GM19324 (cell line): Measurements from ENCODE around the gene MADD.
"Not testable (repeated sequence)": the region's sequence is repeated elsewhere in the genome, so short reads cannot be mapped to it uniquely, and the experiment has no call there.

Source experiments
- ATAC-seq: cut with Tn5 transposase; IDR thresholded peaks from one replicate; pipeline ENCODE4 v1.9.1; 2021; ENCODE audit warnings: mild to moderate bottlenecking, moderate library complexity; ENCODE audit not compliant: unreplicated experiment, low FRiP score

Gene MADD

DNA sequence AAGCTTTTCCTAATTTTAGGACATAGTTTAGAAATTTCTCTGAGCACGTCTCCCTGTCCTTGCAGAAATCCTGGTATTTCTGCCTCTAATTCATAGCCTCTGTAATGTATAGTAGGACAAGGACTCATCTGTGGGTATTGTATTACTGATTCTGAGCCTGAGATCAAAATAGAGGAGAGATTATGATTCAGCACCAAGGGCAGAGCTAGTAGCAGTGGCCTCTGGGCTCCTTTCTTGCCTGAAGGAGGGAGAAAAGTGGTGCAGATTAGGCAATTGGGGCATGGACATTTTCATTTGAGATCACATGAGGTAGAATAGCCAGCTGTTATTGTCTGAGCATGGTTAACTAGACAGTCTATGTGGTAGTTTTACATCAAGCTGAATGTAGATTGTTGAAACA, 2.8 kb downstream of the MADD start:
- no peak for ATAC-seq

DNA sequence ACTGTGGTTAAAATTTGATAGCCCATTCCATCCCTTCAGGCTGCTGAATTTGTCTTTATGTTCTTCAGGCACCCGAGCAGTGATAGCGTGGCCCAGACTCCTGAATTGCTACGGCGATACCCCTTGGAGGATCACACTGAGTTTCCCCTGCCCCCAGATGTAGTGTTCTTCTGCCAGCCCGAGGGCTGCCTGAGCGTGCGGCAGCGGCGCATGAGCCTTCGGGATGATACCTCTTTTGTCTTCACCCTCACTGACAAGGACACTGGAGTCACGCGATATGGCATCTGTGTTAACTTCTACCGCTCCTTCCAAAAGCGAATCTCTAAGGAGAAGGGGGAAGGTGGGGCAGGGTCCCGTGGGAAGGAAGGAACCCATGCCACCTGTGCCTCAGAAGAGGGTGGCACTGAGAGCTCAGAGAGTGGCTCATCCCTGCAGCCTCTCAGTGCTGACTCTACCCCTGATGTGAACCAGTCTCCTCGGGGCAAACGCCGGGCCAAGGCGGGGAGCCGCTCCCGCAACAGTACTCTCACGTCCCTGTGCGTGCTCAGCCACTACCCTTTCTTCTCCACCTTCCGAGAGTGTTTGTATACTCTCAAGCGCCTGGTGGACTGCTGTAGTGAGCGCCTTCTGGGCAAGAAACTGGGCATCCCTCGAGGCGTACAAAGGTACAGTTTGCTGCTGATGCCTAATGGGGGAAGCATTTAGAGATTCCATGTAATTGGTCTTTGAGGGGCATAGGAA, 4.7 kb downstream of the MADD start:
- ATAC-seq = no peak

DNA sequence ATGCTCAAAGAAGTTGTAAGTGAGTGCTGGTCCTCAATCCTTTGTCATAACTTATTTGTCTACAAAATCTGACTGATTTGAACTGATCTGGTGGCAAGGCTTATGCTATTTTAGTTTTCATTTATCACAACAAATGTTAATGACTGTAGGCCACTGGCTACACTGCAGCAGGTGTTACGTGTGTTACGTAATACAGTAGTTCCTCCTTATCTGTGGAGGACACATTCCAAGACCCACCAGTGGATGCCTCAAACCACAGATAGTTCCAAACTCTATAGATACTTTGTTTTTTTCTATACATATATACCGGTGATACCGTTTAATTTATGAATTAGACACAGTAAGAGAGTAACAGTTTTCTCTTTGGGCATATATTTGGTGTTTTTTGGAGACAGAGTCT, 7.0 kb downstream of the MADD start:
- ATAC-seq = no peak

- no peak for ATAC-seq
Observed at GRCh38 chr11:47278058-47278457, 8.1 kb downstream of the MADD start.

GRCh38 chr11:47278769-47279168, 8.8 kb downstream of the MADD start:
- ATAC-seq = no peak

- no peak for ATAC-seq
Observed at GRCh38 chr11:47280099-47280498, 10.2 kb downstream of the MADD start.

DNA sequence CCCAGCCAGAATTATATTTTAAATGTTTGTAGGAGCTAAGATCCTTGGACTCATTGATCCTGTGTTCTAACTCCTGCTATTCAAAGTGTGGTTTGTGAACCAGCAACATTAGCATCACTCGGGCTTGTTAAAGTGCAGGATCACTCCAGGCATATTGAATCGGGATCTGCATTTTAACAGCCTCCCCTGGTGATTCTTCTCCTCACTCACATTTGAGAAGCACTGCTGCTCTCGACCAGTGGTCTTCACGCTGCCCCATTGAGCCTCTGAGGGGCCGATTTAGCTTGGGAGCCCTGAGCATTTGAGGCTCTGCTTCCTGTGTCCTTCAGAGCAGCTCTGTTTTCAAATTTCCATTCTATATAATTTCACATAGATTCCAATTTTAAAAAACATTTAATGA, 10.9 kb downstream of the MADD start:
- ATAC-seq = no peak

DNA sequence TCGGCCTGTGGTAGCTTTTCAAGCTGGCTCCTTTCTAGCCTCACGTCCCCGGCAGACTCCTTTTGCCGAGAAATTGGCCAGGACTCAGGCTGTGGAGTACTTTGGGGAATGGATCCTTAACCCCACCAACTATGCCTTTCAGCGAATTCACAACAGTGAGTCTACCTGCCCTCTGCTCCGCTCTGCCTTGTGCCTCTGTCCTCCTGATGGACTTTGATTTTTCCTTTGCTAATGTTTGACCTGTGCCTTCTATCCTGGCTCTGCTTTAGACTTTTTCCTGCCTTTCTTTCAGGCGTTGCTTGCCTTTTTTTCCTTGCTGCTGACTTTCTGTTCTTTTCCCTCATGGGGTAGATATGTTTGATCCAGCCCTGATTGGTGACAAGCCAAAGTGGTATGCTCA, 12.5 kb downstream of the MADD start:
- no peak for ATAC-seq

GRCh38 chr11:47284151-47284550, 14.2 kb downstream of the MADD start:
- ATAC-seq = no peak

DNA sequence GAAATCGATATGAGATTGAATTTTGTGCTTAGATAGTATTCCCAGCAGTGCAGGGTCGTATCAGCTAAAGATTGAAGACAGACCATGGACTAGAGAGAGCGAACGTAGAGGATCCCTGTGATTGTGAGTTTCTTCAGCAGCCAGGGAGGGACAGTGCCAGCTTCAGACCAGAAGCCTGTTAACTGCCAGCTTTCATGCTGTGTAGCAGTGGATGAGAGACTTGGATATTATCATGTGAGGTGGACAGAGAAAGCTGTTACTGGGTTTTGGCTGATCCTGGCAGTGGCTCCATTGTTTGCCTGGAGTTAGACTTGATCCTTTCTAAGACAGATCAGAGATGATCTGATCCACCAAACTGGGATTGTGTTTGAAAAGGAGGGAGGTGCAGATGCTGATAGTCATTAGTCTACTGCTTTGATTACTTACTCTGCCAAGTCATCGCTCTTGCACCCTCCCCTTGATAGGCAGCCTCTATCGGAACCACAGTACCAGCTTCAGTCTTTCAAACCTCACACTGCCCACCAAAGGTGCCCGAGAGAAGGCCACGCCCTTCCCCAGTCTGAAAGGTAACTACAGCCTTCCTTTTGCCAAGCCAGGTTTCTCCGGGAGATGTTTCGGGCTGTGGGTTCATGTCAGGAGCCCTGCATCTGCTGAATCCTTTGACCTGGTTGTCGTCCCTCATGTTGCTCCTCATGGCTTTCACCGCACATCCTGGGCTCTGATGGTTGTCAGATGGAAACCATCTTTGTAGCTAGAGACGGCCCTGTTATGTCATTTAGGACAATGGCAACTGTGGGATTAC, 16.2 kb downstream of the MADD start:
- no peak for ATAC-seq

GRCh38 chr11:47288066-47288465, 18.1 kb downstream of the MADD start:
- ATAC-seq = no peak

DNA sequence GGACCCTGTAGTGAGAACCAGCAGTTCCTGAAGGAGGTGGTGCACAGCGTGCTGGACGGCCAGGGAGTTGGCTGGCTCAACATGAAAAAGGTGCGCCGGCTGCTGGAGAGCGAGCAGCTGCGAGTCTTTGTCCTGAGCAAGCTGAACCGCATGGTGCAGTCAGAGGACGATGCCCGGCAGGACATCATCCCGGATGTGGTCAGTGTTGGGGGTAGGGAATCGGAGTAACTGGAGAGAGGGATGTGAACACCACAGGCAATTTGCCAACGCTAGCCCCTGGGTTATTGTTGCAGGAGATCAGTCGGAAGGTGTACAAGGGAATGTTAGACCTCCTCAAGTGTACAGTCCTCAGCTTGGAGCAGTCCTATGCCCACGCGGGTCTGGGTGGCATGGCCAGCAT, 19.9 kb downstream of the MADD start:
- ATAC-seq = no peak

- no peak for ATAC-seq
Observed at GRCh38 chr11:47295385-47295784, 25.5 kb downstream of the MADD start.

GRCh38 chr11:47296045-47296444, 26.1 kb downstream of the MADD start:
- ATAC-seq = no peak

DNA sequence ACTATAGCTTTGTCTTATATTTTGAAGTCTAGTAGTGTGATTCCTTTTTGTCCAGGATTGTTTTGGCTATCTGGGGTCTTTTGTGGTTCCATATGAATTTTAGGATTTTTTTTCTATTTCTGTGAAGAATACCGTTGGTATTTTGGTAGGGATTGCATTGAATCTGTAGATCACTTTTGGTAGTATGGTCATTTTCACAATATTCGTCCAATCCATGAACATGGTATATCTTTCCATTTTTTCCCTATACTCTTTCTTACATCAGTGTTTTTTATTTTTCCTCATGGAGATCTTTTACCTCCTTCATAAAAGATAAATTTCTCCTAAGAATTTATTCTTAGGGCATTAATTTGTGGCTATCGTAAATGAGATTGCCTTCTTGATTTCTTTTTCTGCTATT, 29.1 kb downstream of the MADD start:
- ATAC-seq = no peak

- ATAC-seq = no peak
Observed at GRCh38 chr11:47302853-47303252, 32.9 kb downstream of the MADD start.

GRCh38 chr11:47305734-47306483, 36.0 kb downstream of the MADD start:
- no peak for ATAC-seq

DNA sequence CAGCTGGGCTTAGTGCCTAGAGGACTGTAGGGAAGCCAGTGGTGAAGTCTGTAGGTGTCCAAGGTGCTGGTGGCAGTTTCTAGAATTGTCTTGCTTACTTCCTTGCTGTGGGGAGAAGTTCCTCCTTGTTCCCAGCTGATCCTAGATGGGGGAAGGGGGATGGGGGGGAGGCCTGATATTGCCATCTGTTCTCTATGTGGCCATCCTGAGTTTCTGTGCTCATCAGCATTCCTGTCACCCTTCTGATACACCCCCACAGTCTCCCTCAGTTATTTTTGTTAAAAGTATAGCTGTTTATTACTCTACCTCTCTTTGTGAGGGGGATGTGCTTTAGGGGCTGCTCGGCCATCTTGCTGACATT, 36.5 kb downstream of the MADD start:
- no peak for ATAC-seq

GRCh38 chr11:47308050-47308823, 38.3 kb downstream of the MADD start:
- no peak for ATAC-seq

DNA sequence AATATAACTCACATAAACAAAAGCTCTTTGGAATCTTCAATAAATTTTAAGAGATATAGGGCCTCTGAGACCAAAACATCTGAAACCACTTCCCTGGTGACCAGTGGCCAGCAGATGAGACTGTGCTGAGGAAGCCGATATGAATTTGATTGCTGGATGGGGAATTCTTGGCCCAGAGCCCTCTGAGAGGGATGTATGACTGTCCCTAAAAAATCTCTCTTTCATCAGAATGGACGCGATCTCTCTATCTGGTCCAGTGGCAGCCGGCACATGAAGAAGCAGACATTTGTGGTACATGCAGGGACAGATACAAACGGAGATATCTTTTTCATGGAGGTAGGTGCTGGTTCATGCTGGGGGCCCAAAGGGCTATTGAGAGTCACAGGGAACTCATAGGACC, 45.1 kb downstream of the MADD start:
- no peak for ATAC-seq

- not testable (repeated sequence) for ATAC-seq
Observed at GRCh38 chr11:47316501-47316900, 46.6 kb downstream of the MADD start.
